ENCODE measurements around the gene CSNK1E. TPM values are rescaled to one million over a fixed set of nuclear protein-coding genes. Genes with fewer than 3 reads are reported as not detected.

Gene CSNK1E
- total and polyA plus RNA-seq, 2 donors from 2014 or later, result 33.6 to 101 TPM

GRCh38 chr22:38285018-38285417 lies 32.2 kb downstream of the CSNK1E start:
- Histone ChIP-seq H3K9me3 (ENCODE audit: control insufficient read depth in 2 of 3, insufficient read depth in 1 of 3, low read length in 3 of 3) (no peaks in the 10 kb centered on the region), H3K27me3 (ENCODE audit: control insufficient read depth, insufficient read depth, low read length) (no peaks in the 10 kb centered on the region), H3K4me1 (ENCODE audit: control insufficient read depth in 2 of 3, insufficient read depth in 2 of 3, low read depth in 1 of 3, low read length in 3 of 3) (no peaks in the 10 kb centered on the region), H3K4me3 (ENCODE audit: low read length in 3 of 3) (no peak overlapping the region), H3K27ac (ENCODE audit: low read depth in 2 of 2, low read length in 2 of 2) (no peak overlapping the region), H3K9ac (ENCODE audit: low read length in 3 of 3) (no peak overlapping the region), H3K36me3 (ENCODE audit: control insufficient read depth in 2 of 3, insufficient read depth in 3 of 3, low read length in 3 of 3) (no peaks in the 10 kb centered on the region)
- intact Hi-C loops (cut with DNase I), result no loop called here
- DNase-seq (no peak), FAIRE-seq (no peak)
- no peak for TF ChIP-seq CTCF (IDR thresholded peaks at IDR 0.05; ENCODE audit: borderline replicate concordance, extremely low read depth, insufficient read depth)

GRCh38 chr22:38284042-38284402 lies 33.2 kb downstream of the CSNK1E start:
- H3K4me1 ChIP-seq (ENCODE audit: control insufficient read depth in 2 of 3, insufficient read depth in 2 of 3, low read depth in 1 of 3, low read length in 3 of 3), result no peaks in the 10 kb centered on the region
- no peak overlapping the region for H3K9ac ChIP-seq (ENCODE audit: low read length in 3 of 3)
- FAIRE-seq (no peak), DNase-seq (peak in 2 of 5 donors; percentile 45 to 55)
- intact Hi-C loops (cut with DNase I), result no loop called here
- no peaks in the 10 kb centered on the region for H3K36me3 ChIP-seq (ENCODE audit: control insufficient read depth in 2 of 3, insufficient read depth in 3 of 3, low read length in 3 of 3)
- H3K9me3 ChIP-seq (ENCODE audit: control insufficient read depth in 2 of 3, insufficient read depth in 1 of 3, low read length in 3 of 3), result no peaks in the 10 kb centered on the region
- H3K4me3 ChIP-seq (ENCODE audit: low read length in 3 of 3), result no peak overlapping the region
- H3K27me3 ChIP-seq (ENCODE audit: control insufficient read depth, insufficient read depth, low read length), result no peaks in the 10 kb centered on the region
- H3K27ac ChIP-seq (ENCODE audit: low read depth in 2 of 2, low read length in 2 of 2), result no peak overlapping the region
- TF ChIP-seq CTCF (IDR thresholded peaks at IDR 0.05; ENCODE audit: borderline replicate concordance, extremely low read depth, insufficient read depth), result no peak

GRCh38 chr22:38282397-38282796 lies 34.8 kb downstream of the CSNK1E start:
- intact Hi-C loops (cut with DNase I), result no loop called here
- Histone ChIP-seq H3K36me3 (ENCODE audit: control insufficient read depth in 2 of 3, insufficient read depth in 3 of 3, low read length in 3 of 3) (no peaks in the 10 kb centered on the region), H3K4me3 (ENCODE audit: low read length in 3 of 3) (no peak overlapping the region), H3K9me3 (ENCODE audit: control insufficient read depth in 2 of 3, insufficient read depth in 1 of 3, low read length in 3 of 3) (no peaks in the 10 kb centered on the region), H3K9ac (ENCODE audit: low read length in 3 of 3) (no peak overlapping the region), H3K27ac (ENCODE audit: low read depth in 2 of 2, low read length in 2 of 2) (no peak overlapping the region), H3K27me3 (ENCODE audit: control insufficient read depth, insufficient read depth, low read length) (no peaks in the 10 kb centered on the region), H3K4me1 (ENCODE audit: control insufficient read depth in 2 of 3, insufficient read depth in 2 of 3, low read depth in 1 of 3, low read length in 3 of 3) (no peaks in the 10 kb centered on the region)
- FAIRE-seq, result no peak
- no peak for TF ChIP-seq CTCF (IDR thresholded peaks at IDR 0.05; ENCODE audit: borderline replicate concordance, extremely low read depth, insufficient read depth)
- no peak for DNase-seq

- intact Hi-C loops (cut with DNase I), result no loop called here
- H3K4me3 ChIP-seq (ENCODE audit: low read length in 3 of 3), result no peak overlapping the region
- FAIRE-seq (no peak), DNase-seq (no peak)
- peaks cover 3 to 18% (median 10%) of the 10 kb centered on the region in 3 donors for H3K4me1 ChIP-seq (ENCODE audit: control insufficient read depth in 2 of 3, insufficient read depth in 2 of 3, low read depth in 1 of 3, low read length in 3 of 3)
- H3K27me3 ChIP-seq (ENCODE audit: control insufficient read depth, insufficient read depth, low read length), result no peaks in the 10 kb centered on the region
- no peak overlapping the region for H3K9ac ChIP-seq (ENCODE audit: low read length in 3 of 3)
- H3K9me3 ChIP-seq (ENCODE audit: control insufficient read depth in 2 of 3, insufficient read depth in 1 of 3, low read length in 3 of 3), result no peaks in the 10 kb centered on the region
- TF ChIP-seq CTCF (IDR thresholded peaks at IDR 0.05; ENCODE audit: borderline replicate concordance, extremely low read depth, insufficient read depth), result no peak
- no peaks in the 10 kb centered on the region for H3K36me3 ChIP-seq (ENCODE audit: control insufficient read depth in 2 of 3, insufficient read depth in 3 of 3, low read length in 3 of 3)
- H3K27ac ChIP-seq (ENCODE audit: low read depth in 2 of 2, low read length in 2 of 2), result no peak overlapping the region
These were observed 41.1 kb downstream of the CSNK1E start for GRCh38 chr22:38276166-38276565.
